A549 (cell line): ENCODE measurements around the gene ZSCAN29. TPM values are rescaled to one million over a fixed set of nuclear protein-coding genes. Genes with fewer than 3 reads are reported as not detected.

Experiments
- ATAC-seq, 2 experiments: fragments of 200-7000 bp in 1 of 2; fragments of >200 bp in 1 of 2; cut with Nextera tagmentation in 1 of 2; cut with Tn5 transposase in 1 of 2; 3 replicates each; pipeline versions ENCODE4 v1.8.0 to v1.9.1; 2018 to 2020; ENCODE audit warnings: mild to moderate bottlenecking in 1 of 2, moderate library complexity in 1 of 2
- CTCF ChIA-PET: fragments of 300-600 bp; sonication (Branson Sonifier 250); formaldehyde crosslinking; extraction: SDS; loops from one replicate; lab custom pipeline; 2021; ENCODE audit warnings: antibody characterized with exemption, inconsistent platforms; lab: Yijun Ruan, JAX
- POLR2A ChIA-PET: fragments of 350-600 bp; formaldehyde crosslinking; extraction: SDS; loops from one replicate; lab custom pipeline; 2021; ENCODE audit warnings: antibody characterized with exemption, inconsistent platforms; lab: Yijun Ruan, JAX
- DNase-seq, 2 experiments: peaks; one replicate each; pipeline versions ENCODE4 v3.0.0 to v3.0.0-alpha.2; 2011 to 2016; ENCODE audit warnings: low read depth in 1 of 2, low spot score in 1 of 2
- FAIRE-seq: peaks from 2 replicates; lab custom pipeline; 2011; peaks lifted over from hg19 to GRCh38; lab: Jason Lieb, UNC
- H3K27ac ChIP-seq, 2 experiments: fragments of >200 bp; sonication (Bioruptor Twin); formaldehyde crosslinking; 3 replicates each; pipeline ENCODE4 v1.5.1; 2016 to 2017
- H3K4me1 ChIP-seq: fragments of >200 bp; sonication (Bioruptor Twin); formaldehyde crosslinking; 3 replicates; pipeline ENCODE4 v1.6.1; 2016
- H3K4me2 ChIP-seq: fragments of >200 bp; sonication (Bioruptor Twin); formaldehyde crosslinking; 3 replicates; pipeline ENCODE4 v1.6.1; 2016
- H3K4me3 ChIP-seq: fragments of >200 bp; sonication (Bioruptor Twin); formaldehyde crosslinking; 3 replicates; pipeline ENCODE4 v1.5.1; 2016
- H3K9me3 ChIP-seq: fragments of >200 bp; sonication (Bioruptor Twin); formaldehyde crosslinking; 3 replicates; pipeline ENCODE4 v1.6.1; 2016
- BCL3 ChIP-seq: fragments of >200 bp; sonication (Bioruptor Twin); formaldehyde crosslinking; IDR thresholded peaks from 3 replicates; pipeline ENCODE4 v1.6.1; 2016
- BHLHE40 ChIP-seq: IDR thresholded peaks from 2 replicates; pipeline ENCODE4 v1.6.1; 2012; ENCODE audit warnings: low read depth, low read length, inconsistent platforms
- EHF ChIP-seq: fragments of 250-450 bp; sonication (Bioruptor Pico); IDR thresholded peaks from 2 replicates; pipeline ENCODE4 v1.5.0; 2020; ENCODE audit warnings: mild to moderate bottlenecking
- FOSL2 ChIP-seq, 2 experiments: fragments of 450-650 bp in 1 of 2; fragments of >200 bp in 1 of 2; sonication (Bioruptor Twin) in 1 of 2; formaldehyde crosslinking; IDR thresholded peaks; 2 replicates each; pipeline versions ENCODE4 v1.5.0 to v1.6.1; 2016 to 2020; ENCODE audit warnings: mild to moderate bottlenecking in 1 of 2, moderate library complexity in 1 of 2
- FOXS1 ChIP-seq: fragments of 250-450 bp; sonication (Bioruptor Pico); IDR thresholded peaks from 2 replicates; pipeline ENCODE4 v1.5.0; 2020; ENCODE audit warnings: mild to moderate bottlenecking, moderate library complexity
- GATA3 ChIP-seq: IDR thresholded peaks from 2 replicates; pipeline ENCODE4 v1.6.1; 2012; ENCODE audit warnings: borderline replicate concordance
- HDAC2 ChIP-seq: fragments of 200-600 bp; sonication (generic); IDR thresholded peaks from 2 replicates; pipeline ENCODE4 v1.6.1; 2016
- HEYL ChIP-seq: fragments of 250-450 bp; sonication (Bioruptor Pico); IDR thresholded peaks from 2 replicates; pipeline ENCODE4 v1.8.0; 2021; ENCODE audit warnings: mild to moderate bottlenecking, moderate library complexity
- HOXB13 ChIP-seq: fragments of 250-450 bp; sonication (Bioruptor Pico); IDR thresholded peaks from 2 replicates; pipeline ENCODE4 v1.5.0; 2020; ENCODE audit warnings: low read depth, mild to moderate bottlenecking, moderate library complexity
- HOXB5 ChIP-seq: fragments of 250-450 bp; sonication (Bioruptor Pico); IDR thresholded peaks from 2 replicates; pipeline ENCODE4 v1.5.0; 2020; ENCODE audit warnings: mild to moderate bottlenecking, moderate library complexity
- KDM1A ChIP-seq: fragments of 200-600 bp; sonication (generic); IDR thresholded peaks from 2 replicates; pipeline ENCODE4 v1.6.1; 2016; ENCODE audit warnings: low read depth, mild to moderate bottlenecking
- PBX3 ChIP-seq: IDR thresholded peaks from 2 replicates; pipeline ENCODE4 v1.6.1; 2012
- POLR2A ChIP-seq: IDR thresholded peaks from 2 replicates; pipeline ENCODE4 v1.6.1; 2012; ENCODE audit warnings: mild to moderate bottlenecking, low read length
- RARB ChIP-seq: fragments of 250-450 bp; sonication (Bioruptor Pico); IDR thresholded peaks from 2 replicates; pipeline ENCODE4 v1.8.0; 2021; ENCODE audit warnings: mild to moderate bottlenecking, moderate library complexity
- RCOR1 ChIP-seq: fragments of 150-350 bp; IDR thresholded peaks from 2 replicates; pipeline ENCODE4 v1.6.1; 2014; ENCODE audit warnings: antibody characterized with exemption, low read length, low read depth
- RFX5 ChIP-seq: fragments of 450-650 bp; IDR thresholded peaks from 2 replicates; pipeline ENCODE4 v1.7.1; 2014; ENCODE audit warnings: antibody characterized with exemption, mild to moderate bottlenecking, moderate library complexity
- ZC3H11A ChIP-seq: fragments of 450-650 bp; IDR thresholded peaks from 2 replicates; pipeline ENCODE4 v1.6.1; 2014; ENCODE audit warnings: antibody characterized with exemption, mild to moderate bottlenecking
- ZFP36 ChIP-seq: fragments of 450-650 bp; IDR thresholded peaks from 2 replicates; pipeline ENCODE4 v1.6.1; 2014; ENCODE audit warnings: borderline replicate concordance; ENCODE audit not compliant: partially characterized antibody
- WGBS: methylation state at CpG from one replicate; pipeline ENCODE4 v1.1.6; 2017; ENCODE audit errors: missing lambda C conversion rate; 5-methylcytosine and 5-hydroxymethylcytosine counted together
- polyA plus RNA-seq, 4 experiments: library from polyadenylated mRNA; depleted of rRNA in 3 of 4; stranded (reverse); fragments of >200 nt; fragmentation: RNase III in 1 of 4; extraction: RNeasy Plus Mini Kit Qiagen cat#74134 plus additional on column Dnase treatment in 1 of 4; gene quantifications; 2 replicates in 3 of 4; 3 replicates in 1 of 4; pipeline ENCODE4 v1.2.3, GENCODE V29; 2011 to 2017
- TF ChIP-seq, protein P1 (sequence below): fragments of 450-650 bp; IDR thresholded peaks from 2 replicates; pipeline ENCODE4 v1.6.1; 2014; ENCODE audit warnings: antibody characterized with exemption
- TF ChIP-seq, protein P2 (sequence below): fragments of 200-600 bp; sonication (generic); IDR thresholded peaks from 2 replicates; pipeline ENCODE4 v1.6.1; 2016; ENCODE audit warnings: antibody characterized with exemption, mild to moderate bottlenecking, moderate library complexity
- TF ChIP-seq, protein P3 (sequence below): fragments of >200 bp; sonication (Bioruptor Twin); formaldehyde crosslinking; IDR thresholded peaks from 3 replicates; pipeline ENCODE4 v1.5.1; 2016

ZSCAN29 gene
- polyA plus RNA-seq, 2 of the 4 experiments (the other 2 are of a cell fraction) = 10.7 to 14.4 TPM

GRCh38 chr15:43414196-43414595, 43.4 kb upstream of the ZSCAN29 start:
- POLR2A ChIA-PET = no interaction called here
- Histone ChIP-seq H3K4me2 (no peak overlapping the region), H3K27ac (no peak overlapping the region), H3K4me1 (peaks cover 7% of the 10 kb centered on the region; the same call in 2 of the 3 replicates), H3K4me3 (no peak overlapping the region), H3K9me3 (no peaks in the 10 kb centered on the region)
- CTCF ChIA-PET = no interaction called here
- no peak for FAIRE-seq
- DNase-seq = no peak
- no peak for ATAC-seq
- no peak for TF ChIP-seq HOXB5 (CRISPR knock-in tag)

DNA sequence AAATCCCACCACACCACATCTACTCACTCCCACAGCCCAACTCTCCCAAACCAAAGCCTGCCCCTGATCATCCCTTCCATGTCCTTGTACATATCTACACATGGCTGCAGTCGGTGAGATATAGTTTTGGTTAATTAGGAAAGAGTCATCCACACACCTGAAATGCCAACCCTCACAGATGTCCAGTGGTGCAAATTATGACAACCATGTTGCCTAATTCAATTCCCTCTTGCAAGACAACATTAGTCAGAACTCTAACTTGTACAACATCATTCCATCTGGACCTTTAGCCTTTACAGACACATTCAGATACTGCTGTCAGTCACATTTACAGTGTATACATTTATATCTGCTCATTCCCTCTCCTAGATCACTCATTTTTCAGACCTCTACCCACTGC, 41.3 kb upstream of the ZSCAN29 start:
- Histone ChIP-seq H3K27ac (no peak overlapping the region), H3K4me1 (peaks cover 7% of the 10 kb centered on the region; the same call in 2 of the 3 replicates), H3K9me3 (no peaks in the 10 kb centered on the region), H3K4me2 (no peak overlapping the region), H3K4me3 (no peak overlapping the region)
- DNase-seq (no peak), FAIRE-seq (no peak), ATAC-seq (no peak)
- POLR2A ChIA-PET = no interaction called here
- TF ChIP-seq HDAC2 (no peak), BHLHE40 (no peak), HOXB13 (CRISPR knock-in tag) (no peak), RFX5 (no peak), HEYL (CRISPR knock-in tag) (no peak), RCOR1 (no peak), PBX3 (no peak), POLR2A (no peak), RARB (CRISPR knock-in tag) (no peak), ZFP36 (no peak), GATA3 (no peak), KDM1A (no peak), EHF (no peak)
- TF ChIP-seq, protein P1, sequence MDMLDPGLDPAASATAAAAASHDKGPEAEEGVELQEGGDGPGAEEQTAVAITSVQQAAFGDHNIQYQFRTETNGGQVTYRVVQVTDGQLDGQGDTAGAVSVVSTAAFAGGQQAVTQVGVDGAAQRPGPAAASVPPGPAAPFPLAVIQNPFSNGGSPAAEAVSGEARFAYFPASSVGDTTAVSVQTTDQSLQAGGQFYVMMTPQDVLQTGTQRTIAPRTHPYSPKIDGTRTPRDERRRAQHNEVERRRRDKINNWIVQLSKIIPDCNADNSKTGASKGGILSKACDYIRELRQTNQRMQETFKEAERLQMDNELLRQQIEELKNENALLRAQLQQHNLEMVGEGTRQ = no peak
- TF ChIP-seq, protein P2, sequence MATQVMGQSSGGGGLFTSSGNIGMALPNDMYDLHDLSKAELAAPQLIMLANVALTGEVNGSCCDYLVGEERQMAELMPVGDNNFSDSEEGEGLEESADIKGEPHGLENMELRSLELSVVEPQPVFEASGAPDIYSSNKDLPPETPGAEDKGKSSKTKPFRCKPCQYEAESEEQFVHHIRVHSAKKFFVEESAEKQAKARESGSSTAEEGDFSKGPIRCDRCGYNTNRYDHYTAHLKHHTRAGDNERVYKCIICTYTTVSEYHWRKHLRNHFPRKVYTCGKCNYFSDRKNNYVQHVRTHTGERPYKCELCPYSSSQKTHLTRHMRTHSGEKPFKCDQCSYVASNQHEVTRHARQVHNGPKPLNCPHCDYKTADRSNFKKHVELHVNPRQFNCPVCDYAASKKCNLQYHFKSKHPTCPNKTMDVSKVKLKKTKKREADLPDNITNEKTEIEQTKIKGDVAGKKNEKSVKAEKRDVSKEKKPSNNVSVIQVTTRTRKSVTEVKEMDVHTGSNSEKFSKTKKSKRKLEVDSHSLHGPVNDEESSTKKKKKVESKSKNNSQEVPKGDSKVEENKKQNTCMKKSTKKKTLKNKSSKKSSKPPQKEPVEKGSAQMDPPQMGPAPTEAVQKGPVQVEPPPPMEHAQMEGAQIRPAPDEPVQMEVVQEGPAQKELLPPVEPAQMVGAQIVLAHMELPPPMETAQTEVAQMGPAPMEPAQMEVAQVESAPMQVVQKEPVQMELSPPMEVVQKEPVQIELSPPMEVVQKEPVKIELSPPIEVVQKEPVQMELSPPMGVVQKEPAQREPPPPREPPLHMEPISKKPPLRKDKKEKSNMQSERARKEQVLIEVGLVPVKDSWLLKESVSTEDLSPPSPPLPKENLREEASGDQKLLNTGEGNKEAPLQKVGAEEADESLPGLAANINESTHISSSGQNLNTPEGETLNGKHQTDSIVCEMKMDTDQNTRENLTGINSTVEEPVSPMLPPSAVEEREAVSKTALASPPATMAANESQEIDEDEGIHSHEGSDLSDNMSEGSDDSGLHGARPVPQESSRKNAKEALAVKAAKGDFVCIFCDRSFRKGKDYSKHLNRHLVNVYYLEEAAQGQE = no peak
- WGBS = 93% methylated on average over 1 of the region's 1 CpG
- CTCF ChIA-PET = no interaction called here

GRCh38 chr15:43410572-43411214, 39.9 kb upstream of the ZSCAN29 start:
- ATAC-seq (peak; percentile 47 to 65; a peak in 3 of 6 replicates), FAIRE-seq (no peak), DNase-seq (peak in 1 of 2 experiments; percentile 5)

More at GRCh38 chr15:43410572-43411214, 39.9 kb upstream of the ZSCAN29 start:
- Histone ChIP-seq H3K4me3 (no peak overlapping the region), H3K4me2 (no peak overlapping the region; the same call in 2 of the 3 replicates), H3K4me1 (peaks cover 7% of the 10 kb centered on the region; the same call in 2 of the 3 replicates), H3K27ac (peak overlapping the region; percentile 10 to 52; a peak in 3 of 6 replicates), H3K9me3 (no peaks in the 10 kb centered on the region)
- ChIA-PET CTCF (no interaction called here), POLR2A (no interaction called here)
- WGBS = 91% methylated on average over 5 of the region's 5 CpGs
- TF ChIP-seq FOXS1 (no peak), PBX3 (no peak), FOSL2 (IDR thresholded peaks at IDR 0.05) (no peak), FOSL2 (CRISPR knock-in tag; IDR thresholded peaks at IDR 0.05) (no peak), HOXB5 (CRISPR knock-in tag) (no peak), BCL3 (no peak), ZC3H11A (no peak)
- TF ChIP-seq, protein P1 = no peak
- TF ChIP-seq, protein P3, sequence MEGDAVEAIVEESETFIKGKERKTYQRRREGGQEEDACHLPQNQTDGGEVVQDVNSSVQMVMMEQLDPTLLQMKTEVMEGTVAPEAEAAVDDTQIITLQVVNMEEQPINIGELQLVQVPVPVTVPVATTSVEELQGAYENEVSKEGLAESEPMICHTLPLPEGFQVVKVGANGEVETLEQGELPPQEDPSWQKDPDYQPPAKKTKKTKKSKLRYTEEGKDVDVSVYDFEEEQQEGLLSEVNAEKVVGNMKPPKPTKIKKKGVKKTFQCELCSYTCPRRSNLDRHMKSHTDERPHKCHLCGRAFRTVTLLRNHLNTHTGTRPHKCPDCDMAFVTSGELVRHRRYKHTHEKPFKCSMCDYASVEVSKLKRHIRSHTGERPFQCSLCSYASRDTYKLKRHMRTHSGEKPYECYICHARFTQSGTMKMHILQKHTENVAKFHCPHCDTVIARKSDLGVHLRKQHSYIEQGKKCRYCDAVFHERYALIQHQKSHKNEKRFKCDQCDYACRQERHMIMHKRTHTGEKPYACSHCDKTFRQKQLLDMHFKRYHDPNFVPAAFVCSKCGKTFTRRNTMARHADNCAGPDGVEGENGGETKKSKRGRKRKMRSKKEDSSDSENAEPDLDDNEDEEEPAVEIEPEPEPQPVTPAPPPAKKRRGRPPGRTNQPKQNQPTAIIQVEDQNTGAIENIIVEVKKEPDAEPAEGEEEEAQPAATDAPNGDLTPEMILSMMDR = no peak
